ENCODE data around the gene THY1.

The THY1 gene

DNA sequence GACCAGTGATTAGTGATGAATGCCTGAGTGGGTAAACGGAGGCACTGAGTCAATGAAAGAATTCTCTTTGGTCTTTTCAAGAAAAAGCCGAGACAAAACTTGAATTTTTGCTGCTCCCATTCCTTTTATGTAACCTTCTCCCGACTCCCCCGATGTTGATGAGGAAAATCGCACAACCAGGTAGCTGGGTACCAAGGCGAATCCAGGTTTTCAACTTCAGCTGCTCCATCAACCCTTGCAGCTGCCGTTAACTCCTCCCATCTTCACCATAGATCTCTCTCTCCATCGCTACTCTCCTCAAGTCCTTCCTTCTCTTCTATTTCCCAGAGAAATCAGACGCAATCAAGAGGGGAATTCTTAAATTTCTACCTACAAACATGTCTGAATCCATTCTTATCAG lies 40.9 kb downstream of the THY1 start:
- in situ Hi-C loops (cut with HindIII; ENCODE audit: low pct_unique_long_range_greater_than_20kb, low sequenced_read_pairs): no loop called here
- DNase-seq (ENCODE audit: low read depth in 1 of 2, low spot score in 1 of 2): no peak
- no peak for TF ChIP-seq JUND (IDR thresholded peaks at IDR 0.05; ENCODE audit: low read depth)

DNA sequence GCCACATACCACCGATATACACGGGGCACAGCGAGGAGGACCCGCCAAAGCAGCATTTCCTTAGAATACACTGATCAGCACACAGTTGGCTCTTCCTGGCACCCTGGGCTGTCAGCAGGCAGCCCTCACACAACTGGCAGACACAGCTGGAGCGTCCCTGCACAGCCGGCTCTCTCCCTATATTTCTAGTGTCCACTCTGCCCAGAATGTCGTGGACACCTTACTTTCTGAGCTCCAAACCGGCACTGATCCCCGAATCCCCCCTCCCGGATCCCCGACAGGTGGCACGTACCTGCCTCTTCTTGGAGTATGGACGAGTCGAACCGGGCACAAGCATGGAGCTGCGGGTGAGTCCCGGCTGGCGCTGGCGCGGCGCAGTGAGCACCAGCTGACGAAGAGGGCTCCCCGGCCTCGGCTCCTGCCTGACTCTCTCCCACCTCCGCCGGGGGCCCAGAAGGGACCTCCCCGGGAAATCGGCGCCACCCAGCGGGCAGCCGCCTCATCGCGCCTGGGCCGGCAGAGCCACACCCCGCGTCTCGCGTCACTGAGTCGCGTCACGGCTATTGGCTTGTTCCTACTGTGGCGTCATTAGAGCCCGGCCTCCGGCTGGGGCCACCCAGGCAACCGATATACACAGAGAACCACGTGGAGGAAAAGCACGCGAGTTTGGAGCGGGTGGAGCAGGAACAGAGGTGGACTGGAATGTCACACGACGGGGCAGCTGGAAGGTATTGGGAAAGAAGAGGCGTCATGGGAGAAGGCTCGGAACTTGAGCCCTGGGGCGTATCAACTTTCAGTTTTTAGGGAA lies 41.6 kb downstream of the THY1 start, which contains the start of gene USP2:
Gene USP2, minus strand, starts transcription at position 510 of the 808 bp plus-strand sequence. CDS start 8,210 bp downstream, outside the sequence.
- TF ChIP-seq JUND (IDR thresholded peaks at IDR 0.05; ENCODE audit: low read depth): no peak
- peak; percentile 83 to 99 for DNase-seq (ENCODE audit: low read depth in 1 of 2, low spot score in 1 of 2)
- in situ Hi-C loops (cut with HindIII; ENCODE audit: low pct_unique_long_range_greater_than_20kb, low sequenced_read_pairs): no loop called here

DNA sequence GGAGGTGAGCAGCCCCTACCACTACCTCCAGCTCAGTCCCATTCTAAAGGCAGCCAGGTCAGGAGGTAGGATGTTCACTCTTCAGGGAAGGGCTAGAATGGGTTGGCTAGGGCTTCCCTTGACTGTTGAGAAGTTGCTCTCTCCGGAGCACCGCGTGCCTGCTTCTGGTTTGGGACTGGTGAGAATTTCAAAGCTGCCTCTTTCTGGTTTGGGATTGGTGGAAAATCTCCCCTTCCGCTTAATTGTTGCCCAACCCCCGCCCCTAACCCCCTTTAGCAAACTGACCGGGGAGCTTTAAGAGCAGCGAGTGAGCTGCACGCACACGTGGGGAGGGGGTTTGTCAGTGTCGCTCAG lies 42.2 kb downstream of the THY1 start:
- no peak for DNase-seq (ENCODE audit: low read depth in 1 of 2, low spot score in 1 of 2)
- in situ Hi-C loops (cut with HindIII; ENCODE audit: low pct_unique_long_range_greater_than_20kb, low sequenced_read_pairs): no loop called here
- TF ChIP-seq JUND (IDR thresholded peaks at IDR 0.05; ENCODE audit: low read depth): no peak

DNA sequence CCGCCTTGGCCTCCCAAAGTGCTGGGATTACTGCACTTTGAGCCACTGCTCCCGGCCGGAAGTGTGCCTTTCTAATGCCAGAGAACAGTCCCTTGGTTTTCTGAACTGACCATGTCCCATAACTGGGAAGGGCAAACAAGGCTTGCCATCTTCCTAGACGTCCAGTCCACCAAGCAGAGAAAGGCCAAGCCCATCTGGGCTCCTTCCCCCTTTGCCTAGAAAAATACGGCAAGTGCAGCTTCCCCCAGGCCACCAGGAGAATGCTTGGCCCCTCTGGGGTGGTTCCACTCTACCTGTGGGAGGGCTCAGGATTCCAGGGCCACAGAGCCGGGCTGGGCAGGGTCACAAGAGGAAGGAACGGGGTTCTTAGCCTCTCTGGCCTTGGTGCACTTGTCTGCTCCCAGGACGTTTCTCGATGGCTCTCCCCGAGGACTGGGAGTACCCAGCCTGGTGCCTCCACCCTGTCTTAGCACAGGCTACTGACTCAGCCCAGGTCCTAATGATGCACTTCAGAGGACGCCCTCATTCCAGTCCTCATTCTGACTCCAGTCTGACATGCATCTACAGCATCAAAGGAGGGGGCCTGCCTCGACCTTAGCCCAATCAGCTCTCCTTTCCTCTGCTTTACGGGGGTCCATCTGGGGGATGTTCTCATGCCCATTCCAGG lies 42.7 kb downstream of the THY1 start:
- DNase-seq (ENCODE audit: low read depth in 1 of 2, low spot score in 1 of 2): no peak
- no peak for TF ChIP-seq JUND (IDR thresholded peaks at IDR 0.05; ENCODE audit: low read depth)
- in situ Hi-C loops (cut with HindIII; ENCODE audit: low pct_unique_long_range_greater_than_20kb, low sequenced_read_pairs): no loop called here

DNA sequence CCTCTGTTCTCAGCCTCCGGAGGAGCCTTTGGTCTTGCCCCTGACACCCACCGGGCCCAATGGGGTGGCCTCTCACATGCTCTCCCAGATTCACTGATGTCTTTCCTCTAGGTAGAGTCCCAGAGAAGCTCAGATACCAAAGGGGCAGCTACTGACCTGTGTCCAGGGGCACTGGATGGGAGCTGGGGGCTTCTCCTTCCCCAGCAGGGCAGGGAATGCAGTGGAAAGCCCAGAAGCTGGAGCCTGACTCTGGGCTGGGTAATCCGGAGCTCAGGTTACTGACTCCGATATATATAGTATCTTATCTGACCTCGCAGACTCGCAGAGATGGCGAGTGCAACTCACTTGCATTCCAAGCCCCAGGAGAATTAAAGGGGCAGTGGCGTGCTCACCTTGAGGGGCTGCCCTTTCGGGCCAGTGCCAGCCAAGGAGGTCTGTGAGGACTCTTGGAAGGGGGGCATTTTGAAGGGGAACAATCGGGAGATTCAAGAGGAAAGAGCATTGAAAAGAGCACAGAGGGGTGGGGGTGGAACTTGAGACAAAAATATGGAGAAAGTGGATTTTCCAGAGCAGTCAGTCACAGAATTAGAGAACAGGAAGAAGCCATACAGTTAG lies 44.0 kb downstream of the THY1 start:
- in situ Hi-C loops (cut with HindIII; ENCODE audit: low pct_unique_long_range_greater_than_20kb, low sequenced_read_pairs): no loop called here
- no peak for TF ChIP-seq JUND (IDR thresholded peaks at IDR 0.05; ENCODE audit: low read depth)
- no peak for DNase-seq (ENCODE audit: low read depth in 1 of 2, low spot score in 1 of 2)

DNA sequence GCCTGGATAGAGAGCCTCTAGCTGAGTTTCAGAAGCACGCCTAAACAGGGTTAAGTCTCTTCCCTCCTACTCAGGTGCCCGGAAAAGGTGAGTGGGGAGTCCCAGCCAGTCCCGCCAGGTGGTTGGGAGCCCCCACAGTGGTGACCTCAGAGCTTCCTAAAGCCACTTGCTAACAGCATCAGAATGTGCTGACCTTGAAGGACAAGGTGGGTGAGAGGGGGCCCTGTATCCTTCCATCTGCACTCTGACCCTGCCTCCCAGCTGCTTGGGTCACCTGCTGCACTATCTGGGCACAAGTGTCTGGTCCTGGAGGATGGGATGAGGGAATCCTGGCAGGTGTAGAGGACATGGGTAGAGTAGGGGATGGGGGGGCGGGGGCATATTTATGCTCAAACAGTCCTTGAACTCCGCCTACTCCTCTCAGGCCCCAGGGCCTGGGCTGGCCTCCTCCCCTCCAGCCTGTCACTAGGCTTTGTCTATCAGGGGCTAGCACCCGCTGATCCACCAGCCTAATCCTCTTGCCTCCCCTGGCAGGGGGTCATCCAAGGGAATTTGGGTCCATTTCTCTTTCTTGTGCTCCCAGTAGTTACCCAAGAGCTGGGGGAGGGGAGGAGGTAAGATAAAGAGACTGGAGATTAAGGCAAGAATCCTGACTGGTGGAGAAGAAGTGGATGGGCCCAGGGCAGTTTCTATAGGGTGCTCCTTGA lies 44.9 kb downstream of the THY1 start:
- no peak for DNase-seq (ENCODE audit: low read depth in 1 of 2, low spot score in 1 of 2)
- TF ChIP-seq JUND (IDR thresholded peaks at IDR 0.05; ENCODE audit: low read depth): no peak
- in situ Hi-C loops (cut with HindIII; ENCODE audit: low pct_unique_long_range_greater_than_20kb, low sequenced_read_pairs): no loop called here

DNA sequence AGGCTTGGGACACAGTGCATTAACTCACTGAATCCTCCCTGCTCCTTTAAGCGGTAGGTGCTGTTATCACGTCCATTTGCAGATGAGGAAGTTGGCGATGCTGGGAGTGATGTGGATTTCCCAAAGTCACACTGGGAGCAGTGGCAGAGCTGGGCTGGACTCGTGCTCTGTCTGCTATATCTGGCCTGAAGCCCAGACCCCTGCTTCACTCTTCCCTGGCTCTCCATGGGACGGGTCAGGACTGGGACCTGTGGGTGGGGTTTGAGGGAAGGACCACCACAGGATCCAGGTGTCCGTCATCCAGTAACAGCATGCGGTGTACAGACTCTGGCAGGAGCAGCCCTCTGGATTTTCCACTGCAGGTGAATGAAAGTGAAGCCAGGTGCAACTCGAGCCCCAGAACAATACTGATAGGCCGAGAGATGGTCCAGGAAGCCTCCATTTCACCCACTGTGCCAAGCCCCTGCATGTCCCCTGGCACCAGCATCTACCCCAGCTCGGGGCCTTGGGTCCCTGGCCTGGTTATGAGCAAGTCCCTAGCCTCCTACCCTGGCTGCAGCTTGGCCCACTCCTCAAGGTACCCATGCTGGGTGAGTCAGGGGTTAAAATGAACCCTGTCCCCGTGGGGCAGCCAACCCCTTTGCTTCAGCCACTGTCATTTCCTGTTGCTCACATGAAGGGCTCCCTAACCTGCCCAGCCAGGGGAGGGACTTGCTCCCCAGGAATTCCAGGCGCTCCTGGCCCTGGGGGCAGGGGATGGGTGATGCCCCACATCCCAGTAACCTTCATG lies 45.7 kb downstream of the THY1 start:
- in situ Hi-C loops (cut with HindIII; ENCODE audit: low pct_unique_long_range_greater_than_20kb, low sequenced_read_pairs): no loop called here
- TF ChIP-seq JUND (IDR thresholded peaks at IDR 0.05; ENCODE audit: low read depth): no peak

DNA sequence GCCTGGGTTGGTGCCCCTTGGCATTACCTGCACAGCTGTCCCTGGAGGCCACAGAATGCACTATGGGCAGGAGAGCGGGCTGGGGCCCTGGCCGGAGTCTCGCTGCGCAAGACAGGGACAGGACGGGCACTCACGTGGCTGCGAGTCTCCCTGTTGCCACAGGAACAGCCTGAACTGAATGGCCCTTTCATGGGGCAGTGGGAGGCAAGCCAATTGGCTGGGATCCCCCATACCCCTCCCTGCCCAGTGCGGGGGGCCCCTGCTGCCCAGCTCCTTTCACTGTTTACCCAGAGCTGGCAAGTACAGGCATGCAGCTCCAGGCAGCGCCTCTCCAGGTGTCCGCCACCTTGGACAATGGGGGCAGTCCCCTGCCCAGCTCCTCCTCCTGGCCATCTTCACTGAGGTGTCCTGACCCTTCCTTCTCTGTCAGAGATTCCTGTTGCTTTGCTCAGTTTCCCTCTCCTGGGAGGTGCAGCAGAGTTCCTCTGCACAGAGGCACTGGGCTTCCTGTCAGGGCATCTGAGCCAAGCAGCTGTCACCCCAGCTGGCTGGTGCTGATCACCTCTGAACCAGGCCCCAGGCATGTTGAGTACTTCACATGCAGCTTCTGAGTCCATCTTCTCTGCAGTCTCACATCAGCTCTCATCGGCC lies 46.6 kb downstream of the THY1 start:
- no peak for DNase-seq (ENCODE audit: low read depth in 1 of 2, low spot score in 1 of 2)
- TF ChIP-seq JUND (IDR thresholded peaks at IDR 0.05; ENCODE audit: low read depth): no peak
- in situ Hi-C loops (cut with HindIII; ENCODE audit: low pct_unique_long_range_greater_than_20kb, low sequenced_read_pairs): no loop called here

More for the DNA sequence above, 45.7 kb downstream of the THY1 start:
- DNase-seq (ENCODE audit: low read depth in 1 of 2, low spot score in 1 of 2): peak in 1 of 2 experiments; percentile 40

DNA sequence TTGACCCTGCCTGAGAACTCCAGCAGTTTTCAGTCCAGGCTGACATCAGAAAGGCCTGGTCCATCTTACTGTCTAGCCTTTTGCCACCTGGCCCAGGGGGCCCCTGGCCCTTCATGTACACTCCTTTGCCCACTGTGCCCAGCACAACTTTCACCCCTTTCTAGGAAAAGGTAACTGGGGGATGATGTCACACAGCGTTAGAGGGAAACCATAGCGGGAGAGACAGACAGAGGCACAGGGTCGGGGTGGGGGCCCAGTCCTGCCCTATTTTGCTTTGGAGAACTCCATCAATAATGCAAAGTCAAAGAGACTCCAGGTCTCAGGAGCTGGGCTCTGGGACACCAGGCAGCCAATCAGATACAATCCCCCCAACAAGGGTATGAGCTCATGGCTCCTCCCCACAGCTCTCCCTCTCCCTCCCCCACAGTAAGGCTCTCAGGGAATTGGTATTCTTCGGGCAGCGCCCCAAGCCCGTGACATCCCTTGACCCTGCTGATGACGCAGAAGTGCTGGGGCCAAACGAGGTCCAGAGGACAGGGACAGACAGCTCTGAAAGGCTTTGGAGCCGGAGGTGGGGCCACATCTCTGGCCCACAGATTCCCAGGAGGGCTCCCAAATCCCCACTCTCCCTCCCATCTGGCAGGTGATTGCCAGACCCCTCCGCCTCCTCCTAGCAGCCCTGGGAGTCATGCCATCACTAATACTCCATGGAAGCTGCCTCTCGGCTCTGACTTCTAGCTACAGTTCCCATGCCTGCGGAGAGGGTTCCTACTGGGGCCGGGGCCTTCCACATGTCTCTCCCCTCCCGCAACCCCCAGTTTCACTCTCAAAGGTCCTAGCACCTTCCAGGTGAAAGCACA lies 47.4 kb downstream of the THY1 start:
- TF ChIP-seq JUND (IDR thresholded peaks at IDR 0.05; ENCODE audit: low read depth): no peak
- in situ Hi-C loops (cut with HindIII; ENCODE audit: low pct_unique_long_range_greater_than_20kb, low sequenced_read_pairs): no loop called here
- no peak for DNase-seq (ENCODE audit: low read depth in 1 of 2, low spot score in 1 of 2)

DNA sequence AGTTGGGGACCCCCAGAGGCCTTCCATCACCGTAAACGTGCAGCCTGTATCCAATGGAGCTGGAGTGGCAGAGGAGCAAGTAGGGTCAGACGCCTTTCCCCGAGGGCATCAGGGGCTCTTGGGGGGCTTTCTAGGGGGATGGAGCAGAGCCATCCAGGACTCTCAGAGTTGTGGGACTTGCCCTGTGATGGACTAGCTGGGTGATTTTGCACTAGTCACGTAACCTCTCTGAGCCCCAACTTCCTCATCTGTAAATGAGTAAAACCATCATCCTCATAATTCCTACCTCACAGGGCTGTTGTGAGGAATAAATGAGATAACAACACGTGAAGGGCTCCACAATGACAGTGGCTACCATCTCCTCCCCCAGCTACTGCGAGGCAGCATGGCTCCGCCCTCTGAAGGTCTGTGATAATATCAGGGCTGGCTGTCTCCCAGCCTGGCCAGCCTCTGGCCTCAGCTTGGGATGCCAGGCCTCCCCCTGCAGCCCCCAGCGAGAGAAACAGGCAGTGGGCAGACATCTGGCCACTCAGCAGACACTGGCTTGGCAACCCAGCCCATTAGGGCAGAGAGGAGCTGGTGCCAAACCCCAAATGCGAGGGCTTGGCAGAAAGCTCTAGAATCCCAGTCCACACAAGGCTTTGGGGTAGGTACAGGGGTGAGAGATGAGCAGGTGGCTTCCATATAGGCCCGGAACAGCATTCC lies 48.2 kb downstream of the THY1 start:
- DNase-seq (ENCODE audit: low read depth in 1 of 2, low spot score in 1 of 2): no peak
- no peak for TF ChIP-seq JUND (IDR thresholded peaks at IDR 0.05; ENCODE audit: low read depth)
- in situ Hi-C loops (cut with HindIII; ENCODE audit: low pct_unique_long_range_greater_than_20kb, low sequenced_read_pairs): no loop called here
